Loucy (cell line): ENCODE data around the gene KPNA6.

Source experiments
- CTCF ChIP-seq: fragments of 200-600 bp; sonication (generic); conservative IDR thresholded peaks from 2 replicates; pipeline ENCODE4 v1.5.1; 2014; ENCODE audit warnings: mild to moderate bottlenecking, antibody characterized with exemption, low read length
- EZH2phosphoT487 ChIP-seq: fragments of 200-600 bp; IDR thresholded peaks from 2 replicates; pipeline ENCODE4 v1.6.1; 2018; ENCODE audit warnings: antibody characterized with exemption, mild to moderate bottlenecking, moderate library complexity, borderline replicate concordance

- TF ChIP-seq CTCF, result no peak
- no peak for TF ChIP-seq EZH2phosphoT487
Measured at GRCh38 chr1:32128479-32128878, 20.6 kb downstream of the KPNA6 start.
